Sigmoid colon (tissue), 7 donors: ENCODE results near the gene ATIC. TPM values are rescaled to one million over a fixed set of nuclear protein-coding genes. Genes with fewer than 3 reads are reported as not detected.

ENCODE experiments used
- DNase-seq: peaks from one replicate; pipeline ENCODE4 v3.0.0-alpha.2; 2019
- H3K27ac ChIP-seq, 4 donors: fragments of 200-600 bp; sonication (generic); one replicate each; pipeline ENCODE4 v1.5.1; 2016 to 2019; ENCODE audit warnings: mild to moderate bottlenecking in 1 of 4
- H3K27me3 ChIP-seq, 3 donors: fragments of 200-600 bp; sonication (generic); one replicate each; pipeline ENCODE4 v1.5.1; 2019; ENCODE audit warnings: mild to moderate bottlenecking in 1 of 3
- H3K36me3 ChIP-seq, 4 donors: fragments of 200-600 bp; sonication (generic); one replicate each; pipeline ENCODE4 v1.5.1; 2016 to 2019
- H3K4me1 ChIP-seq, 4 donors: fragments of 200-600 bp; sonication (generic); one replicate each; pipeline ENCODE4 v1.5.1; 2017 to 2019
- H3K4me3 ChIP-seq, 4 donors: fragments of 200-600 bp; sonication (generic); one replicate each; pipeline ENCODE4 v1.5.1; 2017 to 2019; ENCODE audit warnings: mild to moderate bottlenecking in 2 of 4, moderate library complexity in 1 of 4
- H3K9me3 ChIP-seq, 4 donors: fragments of 200-600 bp in 3 of 4; sonication (generic) in 3 of 4; one replicate each; pipeline versions ENCODE4 v1.5.1 to v1.6.1; 2013 to 2019
- CTCF ChIP-seq, 4 experiments: fragments of 450-650 bp in 3 of 4; fragments of 200-600 bp in 1 of 4; IDR thresholded peaks; one replicate each; pipeline ENCODE4 v1.5.1; 2016 to 2019; ENCODE audit warnings: antibody characterized with exemption in 4 of 4, mild to moderate bottlenecking in 3 of 4, moderate library complexity in 2 of 4
- EP300 ChIP-seq, 4 donors: sonication (generic); formaldehyde crosslinking; IDR thresholded peaks; one replicate each; pipeline ENCODE4 v1.6.1; 2017; ENCODE audit warnings: antibody characterized with exemption in 4 of 4
- POLR2A ChIP-seq, 2 donors: fragments of 450-650 bp; IDR thresholded peaks; one replicate each; pipeline ENCODE4 v1.6.1; 2016; ENCODE audit warnings: antibody characterized with exemption in 2 of 2, mild to moderate bottlenecking in 2 of 2, moderate library complexity in 2 of 2
- POLR2AphosphoS5 ChIP-seq, 4 donors: sonication (generic); formaldehyde crosslinking; IDR thresholded peaks; one replicate each; pipeline ENCODE4 v1.6.1; 2017; ENCODE audit warnings: antibody characterized with exemption in 4 of 4
- whole genome bisulfite sequencing, 2 donors: extraction: QIAGEN DNeasy Blood & Tissue Kit; methylation state at CpG; one replicate each; pipeline ENCODE4 v1.1.7; 2013; 5-methylcytosine and 5-hydroxymethylcytosine counted together
- intact Hi-C: fragments of 100-400 bp; cut with DNase I; formaldehyde crosslinking; loops from one replicate; pipeline ENCODE4 v1.15.1; 2023
- polyA plus RNA-seq, 3 donors: library from polyadenylated mRNA; stranded (reverse); fragments of 200-250 nt; gene quantifications; one replicate each; pipeline ENCODE4 v1.2.3, GENCODE V29; 2013
- total RNA-seq, 4 donors: library from RNA; depleted of rRNA; stranded (reverse); fragments of >200 nt; gene quantifications; one replicate each; pipeline ENCODE4 v1.1.0, GENCODE V29; 2016
- donor health status: healthy with polysubstance abuse.
- donor health status: Bipolar disorder and iron deficiency.
- donor health status: healthy.

The ATIC gene
- total and polyA plus RNA-seq, 7 donors = 27.0 to 116 (median 42.6) TPM

- TF ChIP-seq EP300 (IDR thresholded peaks at IDR 0.05) (no peak), CTCF (IDR thresholded peaks at IDR 0.05) (peak; percentile 37 to 72 (median 44))
Measured at GRCh38 chr2:215269397-215270117, 42.3 kb upstream of the ATIC start.

DNA sequence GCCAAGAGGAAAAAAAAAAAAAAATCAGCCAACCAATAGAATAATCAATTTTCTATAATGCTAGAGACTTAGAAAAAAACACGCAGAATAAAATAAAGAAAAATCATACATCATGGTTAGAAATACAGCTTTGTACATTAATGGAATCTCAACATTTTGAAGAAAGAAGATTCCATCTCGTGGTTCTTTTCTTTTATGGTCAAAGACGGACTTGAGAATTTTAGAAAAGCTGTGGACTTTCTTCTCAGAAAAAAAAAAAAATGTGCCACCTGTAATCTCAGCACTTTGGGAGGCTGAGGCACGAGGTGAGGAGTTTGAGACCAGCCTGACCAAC lies 41.8 kb upstream of the ATIC start:
- TF ChIP-seq EP300 (IDR thresholded peaks at IDR 0.05) = no peak
- TF ChIP-seq POLR2AphosphoS5 (IDR thresholded peaks at IDR 0.05) = no peak
- no peak for TF ChIP-seq POLR2A (IDR thresholded peaks at IDR 0.05)
- TF ChIP-seq CTCF (IDR thresholded peaks at IDR 0.05) = no peak
- no peak overlapping the region for H3K4me3 ChIP-seq
- H3K27ac ChIP-seq = no peak overlapping the region
- intact Hi-C loops = no loop called here
- H3K9me3 ChIP-seq = no peaks in the 10 kb centered on the region
- 61 to 70% methylated on average over 4 of the region's 4 CpGs for WGBS, 2 donors
- H3K4me1 ChIP-seq = no peaks in the 10 kb centered on the region
- no peak for DNase-seq
- H3K27me3 ChIP-seq = no peaks in the 10 kb centered on the region
- H3K36me3 ChIP-seq = no peaks in the 10 kb centered on the region

More at GRCh38 chr2:215269397-215270117, 42.3 kb upstream of the ATIC start:
- H3K27me3 ChIP-seq = no peaks in the 10 kb centered on the region
- no peak for DNase-seq
- H3K27ac ChIP-seq = no peak overlapping the region
- no peaks in the 10 kb centered on the region for H3K36me3 ChIP-seq
- H3K9me3 ChIP-seq = no peaks in the 10 kb centered on the region
- no peaks in the 10 kb centered on the region for H3K4me1 ChIP-seq
- peak overlapping the region in 1 of 4 donors; percentile 8 for H3K4me3 ChIP-seq
- WGBS, 2 donors = 15 to 21% methylated on average over 12 of the region's 12 CpGs
- intact Hi-C loops = no loop called here

DNA sequence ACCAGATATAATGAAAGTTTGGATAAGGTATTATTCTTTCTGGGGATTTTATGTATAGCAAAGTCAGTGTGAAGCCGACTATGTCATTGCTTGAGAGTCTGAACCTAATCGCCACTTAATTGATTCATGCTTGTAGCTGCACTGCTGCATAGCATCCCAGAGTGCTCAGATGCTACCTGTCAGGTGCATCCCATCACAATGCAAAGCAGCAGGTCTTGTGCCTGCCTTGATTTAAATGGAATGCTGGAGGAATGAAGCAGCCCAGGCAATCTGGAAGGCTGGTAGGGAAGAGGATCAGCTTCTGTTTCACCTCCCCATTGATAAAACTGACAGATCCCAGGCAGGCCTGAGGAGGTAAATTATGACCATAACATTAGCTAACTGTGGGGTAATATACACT lies 40.4 kb upstream of the ATIC start:
- no peak for DNase-seq
- intact Hi-C loops = no loop called here
- WGBS, 2 donors = 91 to 96% methylated on average over 2 of the region's 2 CpGs

GRCh38 chr2:215272918-215273317 lies 38.9 kb upstream of the ATIC start:
- Histone ChIP-seq H3K27ac (no peak overlapping the region), H3K4me1 (no peaks in the 10 kb centered on the region), H3K4me3 (no peak overlapping the region), H3K27me3 (no peaks in the 10 kb centered on the region), H3K36me3 (no peaks in the 10 kb centered on the region), H3K9me3 (no peaks in the 10 kb centered on the region)
- intact Hi-C loops = no loop called here
- WGBS, 2 donors = 92% methylated on average over 3 of the region's 3 CpGs
- no peak for TF ChIP-seq EP300 (IDR thresholded peaks at IDR 0.05)
- TF ChIP-seq POLR2A (IDR thresholded peaks at IDR 0.05) = no peak
- TF ChIP-seq CTCF (IDR thresholded peaks at IDR 0.05) = no peak
- TF ChIP-seq POLR2AphosphoS5 (IDR thresholded peaks at IDR 0.05) = no peak
- DNase-seq = no peak

More for the DNA sequence above, 40.4 kb upstream of the ATIC start:
- H3K4me1 ChIP-seq = no peaks in the 10 kb centered on the region
- H3K4me3 ChIP-seq = no peak overlapping the region
- H3K9me3 ChIP-seq = no peaks in the 10 kb centered on the region
- TF ChIP-seq POLR2A (IDR thresholded peaks at IDR 0.05) = no peak
- TF ChIP-seq CTCF (IDR thresholded peaks at IDR 0.05) = no peak
- no peak for TF ChIP-seq EP300 (IDR thresholded peaks at IDR 0.05)
- TF ChIP-seq POLR2AphosphoS5 (IDR thresholded peaks at IDR 0.05) = no peak
- H3K27ac ChIP-seq = no peak overlapping the region
- H3K27me3 ChIP-seq = no peaks in the 10 kb centered on the region
- no peaks in the 10 kb centered on the region for H3K36me3 ChIP-seq

- Histone ChIP-seq H3K36me3 (no peaks in the 10 kb centered on the region), H3K4me1 (no peaks in the 10 kb centered on the region), H3K9me3 (no peaks in the 10 kb centered on the region), H3K27me3 (no peaks in the 10 kb centered on the region), H3K27ac (no peak overlapping the region), H3K4me3 (no peak overlapping the region)
- intact Hi-C loops = no loop called here
- no peak for TF ChIP-seq EP300 (IDR thresholded peaks at IDR 0.05)
- no peak for TF ChIP-seq CTCF (IDR thresholded peaks at IDR 0.05)
- TF ChIP-seq POLR2AphosphoS5 (IDR thresholded peaks at IDR 0.05) = no peak
- no peak for TF ChIP-seq POLR2A (IDR thresholded peaks at IDR 0.05)
- 81% methylated on average over 7 of the region's 7 CpGs for WGBS, 2 donors
- DNase-seq = no peak
Measured at GRCh38 chr2:215274829-215275228, 37.0 kb upstream of the ATIC start.
